ENCODE measurements around the gene ZSCAN22.

Gene ZSCAN22

GRCh38 chr19:58362272-58362994 lies 35.6 kb downstream of the ZSCAN22 start, which contains the start of gene ZNF497:
Gene ZNF497 (minus strand): TSS chr19:58362751. CDS start chr19:58357635, 5,116 bp downstream.
- Histone ChIP-seq H3K4me3 (ENCODE audit: severe bottlenecking) (peak within 1 kb of the TSS; percentile 47), H3K27me3 (ENCODE audit: insufficient read depth, poor library complexity, severe bottlenecking) (no peaks in the 10 kb centered on the region), H3K27ac (ENCODE audit: poor library complexity, severe bottlenecking) (peak within 1 kb of the TSS; percentile 74), H3K9me3 (ENCODE audit: severe bottlenecking) (no peaks in the 10 kb centered on the region), H3K4me1 (ENCODE audit: insufficient read depth, poor library complexity, severe bottlenecking) (no peaks in the 10 kb centered on the region), H3K36me3 (ENCODE audit: low read depth) (no peaks in the 10 kb centered on the region)
- DNase-seq (ENCODE audit: low spot score) (peak; percentile 92), ATAC-seq (ENCODE audit: low read depth) (peak; percentile 91)
- TF ChIP-seq, protein P1, sequence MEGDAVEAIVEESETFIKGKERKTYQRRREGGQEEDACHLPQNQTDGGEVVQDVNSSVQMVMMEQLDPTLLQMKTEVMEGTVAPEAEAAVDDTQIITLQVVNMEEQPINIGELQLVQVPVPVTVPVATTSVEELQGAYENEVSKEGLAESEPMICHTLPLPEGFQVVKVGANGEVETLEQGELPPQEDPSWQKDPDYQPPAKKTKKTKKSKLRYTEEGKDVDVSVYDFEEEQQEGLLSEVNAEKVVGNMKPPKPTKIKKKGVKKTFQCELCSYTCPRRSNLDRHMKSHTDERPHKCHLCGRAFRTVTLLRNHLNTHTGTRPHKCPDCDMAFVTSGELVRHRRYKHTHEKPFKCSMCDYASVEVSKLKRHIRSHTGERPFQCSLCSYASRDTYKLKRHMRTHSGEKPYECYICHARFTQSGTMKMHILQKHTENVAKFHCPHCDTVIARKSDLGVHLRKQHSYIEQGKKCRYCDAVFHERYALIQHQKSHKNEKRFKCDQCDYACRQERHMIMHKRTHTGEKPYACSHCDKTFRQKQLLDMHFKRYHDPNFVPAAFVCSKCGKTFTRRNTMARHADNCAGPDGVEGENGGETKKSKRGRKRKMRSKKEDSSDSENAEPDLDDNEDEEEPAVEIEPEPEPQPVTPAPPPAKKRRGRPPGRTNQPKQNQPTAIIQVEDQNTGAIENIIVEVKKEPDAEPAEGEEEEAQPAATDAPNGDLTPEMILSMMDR (IDR thresholded peaks at IDR 0.05; ENCODE audit: poor library complexity, severe bottlenecking), result no peak

GRCh38 chr19:58364146-58364545 lies 37.4 kb downstream of the ZSCAN22 start:
- H3K9me3 ChIP-seq (ENCODE audit: severe bottlenecking), result no peaks in the 10 kb centered on the region
- no peak overlapping the region for H3K4me3 ChIP-seq (ENCODE audit: severe bottlenecking)
- TF ChIP-seq, protein P1 (IDR thresholded peaks at IDR 0.05; ENCODE audit: poor library complexity, severe bottlenecking), result no peak
- H3K27ac ChIP-seq (ENCODE audit: poor library complexity, severe bottlenecking), result no peak overlapping the region
- H3K4me1 ChIP-seq (ENCODE audit: insufficient read depth, poor library complexity, severe bottlenecking), result no peaks in the 10 kb centered on the region
- DNase-seq (ENCODE audit: low spot score) (no peak), ATAC-seq (ENCODE audit: low read depth) (no peak)
- H3K36me3 ChIP-seq (ENCODE audit: low read depth), result no peaks in the 10 kb centered on the region
- no peaks in the 10 kb centered on the region for H3K27me3 ChIP-seq (ENCODE audit: insufficient read depth, poor library complexity, severe bottlenecking)

DNA sequence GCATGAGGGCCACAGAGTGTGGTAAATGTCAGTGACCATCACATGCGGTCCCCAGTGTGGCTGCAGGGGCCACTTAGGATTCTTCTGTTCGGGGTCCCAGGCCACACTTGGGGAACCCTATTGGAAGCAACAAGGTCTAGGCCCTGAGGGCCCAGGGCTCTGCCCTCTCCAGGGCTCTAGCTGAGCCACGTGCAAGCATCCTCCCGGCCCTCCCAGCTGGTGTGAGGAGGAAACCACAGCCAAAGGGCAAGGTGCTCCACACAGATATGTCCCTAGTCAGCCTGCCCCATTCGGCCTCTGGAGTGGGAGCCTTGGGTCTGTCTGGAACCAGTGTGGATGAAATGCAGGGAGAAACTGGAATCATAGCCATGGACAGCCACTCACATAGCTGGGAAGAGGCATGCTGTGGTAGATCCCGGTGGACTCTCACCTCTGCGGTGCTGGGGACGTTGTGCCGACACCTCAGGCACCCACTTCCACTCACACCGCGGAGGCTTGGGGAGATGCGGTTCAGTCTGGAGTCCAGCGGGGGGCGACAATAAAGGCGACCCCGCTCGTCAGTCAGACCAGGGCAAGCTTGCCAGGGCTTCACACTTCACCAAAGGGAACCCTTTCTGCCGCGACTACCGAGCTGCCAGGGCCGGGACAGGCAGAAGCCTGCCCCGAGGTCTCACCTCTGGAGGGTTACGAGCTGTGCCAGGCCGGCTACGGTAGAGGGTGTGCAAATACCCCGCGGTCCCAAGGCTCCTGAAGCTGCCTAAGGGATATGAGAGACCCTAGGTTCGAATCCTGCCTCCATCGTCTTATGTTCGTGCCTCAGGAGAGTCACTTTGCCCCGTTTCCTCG lies 40.0 kb downstream of the ZSCAN22 start:
- Histone ChIP-seq H3K4me1 (ENCODE audit: insufficient read depth, poor library complexity, severe bottlenecking) (no peaks in the 10 kb centered on the region), H3K4me3 (ENCODE audit: severe bottlenecking) (no peak overlapping the region), H3K27ac (ENCODE audit: poor library complexity, severe bottlenecking) (no peak overlapping the region), H3K36me3 (ENCODE audit: low read depth) (no peaks in the 10 kb centered on the region), H3K9me3 (ENCODE audit: severe bottlenecking) (no peaks in the 10 kb centered on the region), H3K27me3 (ENCODE audit: insufficient read depth, poor library complexity, severe bottlenecking) (no peaks in the 10 kb centered on the region)
- DNase-seq (ENCODE audit: low spot score) (no peak), ATAC-seq (ENCODE audit: low read depth) (no peak)
- TF ChIP-seq, protein P1 (IDR thresholded peaks at IDR 0.05; ENCODE audit: poor library complexity, severe bottlenecking), result no peak

- TF ChIP-seq, protein P1 (IDR thresholded peaks at IDR 0.05; ENCODE audit: poor library complexity, severe bottlenecking), result no peak
- Histone ChIP-seq H3K36me3 (ENCODE audit: low read depth) (no peaks in the 10 kb centered on the region), H3K27me3 (ENCODE audit: insufficient read depth, poor library complexity, severe bottlenecking) (no peaks in the 10 kb centered on the region), H3K4me3 (ENCODE audit: severe bottlenecking) (no peak overlapping the region), H3K27ac (ENCODE audit: poor library complexity, severe bottlenecking) (no peak overlapping the region), H3K9me3 (ENCODE audit: severe bottlenecking) (no peaks in the 10 kb centered on the region), H3K4me1 (ENCODE audit: insufficient read depth, poor library complexity, severe bottlenecking) (no peaks in the 10 kb centered on the region)
- DNase-seq (ENCODE audit: low spot score) (no peak), ATAC-seq (ENCODE audit: low read depth) (no peak)
Measured at GRCh38 chr19:58367698-58368454, 41.1 kb downstream of the ZSCAN22 start.
